Amniotic stem cell (primary cell): Measurements from ENCODE around the gene RADX.

Experiments
- DNase-seq: peaks from one replicate; lab custom pipeline; 2025; lab: John Stamatoyannopoulos, UW

RADX gene

DNA sequence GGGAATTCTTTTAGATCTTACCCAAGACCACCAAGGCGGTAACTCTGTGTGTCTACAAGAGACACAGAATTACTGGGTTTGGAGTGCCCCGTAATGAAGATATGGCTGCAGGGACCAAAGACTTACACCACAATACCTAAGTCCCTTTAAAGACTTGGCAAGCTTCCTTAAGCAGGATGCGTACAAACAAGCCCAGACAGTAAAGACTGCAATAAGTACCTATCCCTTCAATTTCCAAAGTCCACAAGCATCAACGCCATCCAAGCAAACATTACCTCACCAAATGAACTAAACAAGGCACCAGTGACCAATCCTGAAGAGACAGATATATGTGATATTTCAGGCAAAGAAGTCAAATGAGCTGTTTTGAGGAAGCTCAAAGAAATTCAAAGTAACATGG, 72.4 kb downstream of the RADX start:
- DNase-seq = no peak

DNA sequence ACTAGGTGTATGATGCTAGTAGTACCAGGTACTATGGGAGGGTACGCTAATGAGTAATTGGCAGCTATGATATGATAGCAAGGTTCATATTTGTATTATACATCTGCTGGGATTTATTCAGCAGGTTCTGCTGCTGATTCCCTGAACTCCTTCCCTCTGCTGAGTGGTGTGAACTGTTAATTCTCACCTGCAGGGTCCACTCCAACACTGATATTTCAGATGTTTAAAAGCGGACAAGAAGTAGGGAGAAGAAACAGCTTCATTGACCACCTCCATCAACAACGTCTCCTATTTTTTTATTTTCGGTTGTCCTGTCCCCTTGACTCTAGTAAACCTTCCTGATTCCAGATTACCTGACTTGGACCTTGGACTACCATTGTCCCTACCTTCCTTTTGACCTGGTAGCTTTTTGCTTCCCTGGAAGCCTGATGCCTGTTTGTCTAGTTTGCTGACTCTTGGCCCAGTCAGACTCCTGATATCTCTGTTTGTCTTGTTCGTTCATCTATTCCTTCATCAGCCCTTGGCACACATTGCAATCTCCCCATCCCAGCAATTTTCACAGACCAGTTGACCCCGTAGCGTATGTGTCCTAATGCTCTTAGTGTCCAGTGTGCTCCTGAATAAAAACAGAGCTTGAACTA, 80.8 kb downstream of the RADX start:
- no peak for DNase-seq

DNA sequence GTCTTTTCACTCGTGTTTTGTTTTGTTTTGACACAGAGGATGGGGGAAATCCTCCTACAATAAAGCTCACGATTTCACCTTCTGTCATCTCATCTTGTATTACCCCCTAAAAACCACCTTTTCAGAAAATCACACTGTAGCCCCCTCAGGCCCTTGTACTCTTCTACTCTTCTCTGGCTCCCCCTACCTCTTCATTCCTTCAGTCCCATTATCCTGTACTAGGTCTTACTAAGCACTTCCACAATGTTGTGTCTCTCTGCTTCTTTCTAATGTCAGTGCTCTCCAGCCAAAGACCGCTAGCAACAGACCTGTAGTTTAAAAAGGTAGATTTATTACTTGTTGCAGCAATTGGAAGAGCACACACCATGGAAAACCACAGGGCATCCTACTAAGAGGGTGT, 84.7 kb downstream of the RADX start:
- DNase-seq = no peak

DNA sequence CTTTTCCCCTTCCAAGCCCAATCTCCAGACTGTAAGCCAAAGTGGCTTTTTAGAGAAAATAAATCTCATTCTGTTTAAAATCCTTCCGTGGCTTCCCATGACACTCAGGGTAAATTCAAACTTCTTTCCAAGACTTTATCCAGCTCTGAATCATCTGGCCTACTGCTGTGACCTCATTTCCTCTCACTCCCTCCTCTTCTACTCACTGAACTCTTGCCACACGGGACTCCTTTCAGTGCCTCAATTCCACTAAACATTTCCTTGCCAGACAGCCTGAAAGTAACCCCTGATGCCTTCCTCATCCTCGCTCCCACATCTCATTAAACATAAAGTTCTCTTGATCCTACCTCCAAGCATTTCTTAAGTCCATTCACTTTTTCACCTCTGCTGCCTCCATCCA, 86.9 kb downstream of the RADX start:
- no peak for DNase-seq

DNA sequence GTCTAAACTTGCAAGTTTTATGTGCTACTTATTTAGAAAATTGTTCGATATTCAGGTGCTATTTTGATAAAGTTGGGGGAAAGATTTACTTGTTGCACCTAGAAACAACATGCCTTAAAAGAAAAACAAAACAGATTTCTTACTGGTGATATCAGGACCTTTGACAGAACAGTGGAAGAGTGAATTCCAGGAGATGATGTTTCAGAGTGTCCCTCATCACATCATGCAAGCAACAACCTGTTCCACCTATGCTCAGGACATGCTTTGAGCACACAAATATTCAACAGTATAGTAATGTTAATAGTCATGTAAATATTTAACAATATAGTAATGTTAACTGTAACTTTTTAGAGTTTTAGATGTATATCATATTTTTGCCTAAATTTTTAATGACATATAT, 90.9 kb downstream of the RADX start:
- DNase-seq = no peak

DNA sequence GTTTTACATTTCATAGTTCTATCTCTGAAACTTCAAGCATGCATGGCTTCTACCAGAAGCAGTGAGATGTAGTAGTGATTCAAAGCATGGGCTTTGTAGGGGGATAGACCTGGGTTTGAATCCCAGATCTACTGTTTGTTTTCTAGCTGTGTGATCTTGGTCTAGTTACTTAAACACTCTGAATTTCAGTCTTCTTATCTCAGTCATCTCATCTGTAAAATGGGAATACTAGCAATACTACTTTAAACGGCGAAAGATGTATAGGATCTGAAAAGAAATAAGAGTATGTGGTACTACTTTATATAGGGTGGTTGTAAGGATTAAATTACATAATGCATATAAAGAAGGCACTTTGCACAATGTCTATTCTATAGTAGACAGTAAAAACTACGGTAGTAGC, 94.7 kb downstream of the RADX start:
- no peak for DNase-seq

DNA sequence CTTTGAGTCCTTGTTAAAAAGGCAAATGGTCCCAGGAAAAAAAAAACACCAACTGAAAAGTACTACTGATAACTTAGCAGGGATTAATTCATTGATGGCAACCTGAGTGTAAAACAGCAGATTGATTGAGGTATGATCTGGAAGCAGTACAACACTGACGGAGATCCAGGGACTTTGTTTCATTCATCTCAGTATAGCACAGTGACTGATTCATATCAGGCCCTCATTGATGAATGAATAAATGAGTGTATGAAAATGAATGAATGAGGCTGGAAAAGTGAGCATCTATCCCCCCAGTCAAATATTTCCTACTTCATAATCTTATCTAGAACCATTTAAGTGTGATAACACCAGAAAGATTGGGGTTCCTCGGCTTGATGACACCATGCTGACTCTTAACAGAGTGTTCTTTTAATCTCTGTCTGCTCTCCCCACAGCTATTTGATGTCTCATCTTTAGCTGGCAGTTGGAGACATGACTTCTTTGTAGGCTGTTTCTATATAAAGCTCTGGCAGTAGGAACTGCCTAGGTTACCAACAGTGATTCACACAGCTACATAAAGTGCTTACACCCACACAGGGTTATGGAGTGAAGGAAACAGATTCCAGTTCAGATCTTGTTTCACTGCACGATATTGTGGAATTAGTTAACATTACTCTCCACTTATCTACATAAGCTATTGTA, 96.1 kb downstream of the RADX start:
- peak; percentile 17 for DNase-seq

DNA sequence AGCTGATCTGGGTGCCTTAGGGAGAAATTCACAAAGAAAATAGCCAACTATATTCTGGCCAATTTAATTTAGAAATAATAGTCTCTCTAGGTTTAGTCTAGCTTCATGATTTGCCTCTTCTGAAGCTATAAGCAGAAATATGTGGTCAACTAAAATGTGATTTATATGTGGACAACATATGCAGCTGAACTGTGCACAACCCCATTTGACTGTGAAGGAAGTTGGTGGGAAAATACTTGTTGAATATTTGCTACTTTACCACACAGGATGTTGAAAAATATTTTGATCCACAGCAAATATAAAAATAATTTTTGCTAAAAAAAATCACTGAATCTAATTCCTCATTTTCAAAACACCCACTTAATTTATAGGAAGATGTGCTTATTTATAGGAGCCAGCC, 99.0 kb downstream of the RADX start:
- DNase-seq = no peak

DNA sequence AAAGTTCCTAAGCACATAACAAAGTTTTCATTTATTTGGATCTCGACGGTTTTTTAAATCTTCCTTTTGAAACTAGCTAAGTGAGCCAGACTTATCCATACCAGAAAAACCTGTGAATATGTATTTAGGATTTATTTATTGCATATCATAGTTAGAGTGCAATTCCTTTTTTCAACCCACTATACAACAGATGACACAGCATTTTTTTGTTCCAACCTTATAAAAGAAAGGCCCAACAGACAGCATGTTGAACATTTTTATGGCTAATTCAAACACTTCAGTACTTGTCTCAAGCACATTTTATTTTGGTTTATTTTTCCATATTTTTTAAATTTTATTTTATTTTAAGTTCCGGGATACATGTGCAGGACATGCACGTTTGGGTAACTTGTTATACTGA, 99.6 kb downstream of the RADX start:
- DNase-seq = no peak

DNA sequence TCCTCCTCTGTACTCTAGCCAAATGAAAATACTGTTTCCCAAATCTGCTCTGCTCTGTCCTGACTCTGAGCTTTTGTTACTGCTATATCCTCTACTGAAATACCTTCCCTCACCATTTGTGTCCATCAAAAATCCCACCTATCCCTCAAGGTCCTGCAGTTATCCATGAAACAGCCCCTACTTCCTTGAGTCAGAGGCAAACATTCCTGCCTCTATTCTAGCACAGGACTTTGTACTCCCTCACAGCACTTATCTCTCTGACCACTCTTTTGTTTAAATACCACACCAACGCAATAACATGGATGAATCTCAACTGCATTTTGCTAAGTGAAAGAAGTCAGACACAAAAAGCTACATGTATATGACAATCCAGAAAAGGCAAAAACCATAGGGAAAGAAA, 104.2 kb downstream of the RADX start:
- DNase-seq = no peak

DNA sequence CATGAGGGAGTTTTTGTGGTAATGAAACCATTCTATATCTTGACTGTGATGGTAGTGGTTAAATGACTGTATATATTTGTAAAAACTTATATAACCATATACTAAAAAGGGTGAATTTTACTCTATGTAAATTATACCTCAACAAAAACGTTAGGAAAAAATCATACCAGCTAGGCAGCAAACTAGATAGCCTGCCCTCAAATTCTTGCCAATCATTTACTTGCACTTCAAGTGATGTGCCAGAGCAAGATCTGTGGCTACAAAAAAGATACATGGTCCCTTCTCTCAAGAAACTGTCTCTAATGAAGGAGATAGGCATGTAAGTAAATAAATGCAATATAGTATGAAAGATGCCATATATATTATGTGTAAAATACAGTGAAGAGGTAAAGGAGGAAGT, 104.7 kb downstream of the RADX start:
- no peak for DNase-seq

DNA sequence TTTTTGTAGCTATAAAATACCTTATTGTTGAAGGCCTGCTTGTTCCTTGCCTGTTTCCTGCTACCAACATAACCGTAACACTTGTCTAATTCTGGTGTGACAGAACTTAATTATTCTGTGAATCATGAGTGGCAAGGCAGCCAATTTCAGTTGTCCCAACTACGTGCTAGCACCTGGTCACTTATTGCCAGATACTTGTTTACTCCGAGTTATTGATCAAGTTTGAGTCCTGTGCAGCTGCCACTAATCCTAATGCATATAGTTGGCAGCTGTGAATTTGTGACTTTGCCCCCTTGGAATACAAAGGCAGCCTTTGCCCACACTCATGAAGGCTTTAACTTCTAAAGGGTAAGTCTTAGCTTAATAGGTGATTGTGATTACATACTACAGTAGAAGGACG, 106.9 kb downstream of the RADX start:
- no peak for DNase-seq

DNA sequence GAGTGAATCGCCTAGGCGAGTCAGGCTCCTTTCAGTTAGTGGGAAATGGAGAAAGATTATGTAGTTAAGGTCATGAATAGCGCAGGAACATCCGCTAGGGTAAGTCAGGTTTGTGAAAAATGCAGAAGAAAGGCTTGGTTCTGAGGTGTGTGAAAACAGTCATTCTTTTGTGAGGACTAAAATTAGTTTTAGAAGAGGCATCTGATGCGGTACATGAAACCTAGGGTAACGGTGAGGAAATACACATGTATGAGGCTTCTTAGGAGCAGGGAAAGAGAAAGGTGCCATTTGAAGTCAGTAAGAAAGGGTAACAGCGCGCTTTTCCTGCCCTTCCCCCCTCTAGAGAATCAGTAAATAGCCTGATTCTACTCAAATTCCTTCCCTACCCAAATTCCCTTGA, 114.2 kb downstream of the RADX start:
- DNase-seq = no peak

DNA sequence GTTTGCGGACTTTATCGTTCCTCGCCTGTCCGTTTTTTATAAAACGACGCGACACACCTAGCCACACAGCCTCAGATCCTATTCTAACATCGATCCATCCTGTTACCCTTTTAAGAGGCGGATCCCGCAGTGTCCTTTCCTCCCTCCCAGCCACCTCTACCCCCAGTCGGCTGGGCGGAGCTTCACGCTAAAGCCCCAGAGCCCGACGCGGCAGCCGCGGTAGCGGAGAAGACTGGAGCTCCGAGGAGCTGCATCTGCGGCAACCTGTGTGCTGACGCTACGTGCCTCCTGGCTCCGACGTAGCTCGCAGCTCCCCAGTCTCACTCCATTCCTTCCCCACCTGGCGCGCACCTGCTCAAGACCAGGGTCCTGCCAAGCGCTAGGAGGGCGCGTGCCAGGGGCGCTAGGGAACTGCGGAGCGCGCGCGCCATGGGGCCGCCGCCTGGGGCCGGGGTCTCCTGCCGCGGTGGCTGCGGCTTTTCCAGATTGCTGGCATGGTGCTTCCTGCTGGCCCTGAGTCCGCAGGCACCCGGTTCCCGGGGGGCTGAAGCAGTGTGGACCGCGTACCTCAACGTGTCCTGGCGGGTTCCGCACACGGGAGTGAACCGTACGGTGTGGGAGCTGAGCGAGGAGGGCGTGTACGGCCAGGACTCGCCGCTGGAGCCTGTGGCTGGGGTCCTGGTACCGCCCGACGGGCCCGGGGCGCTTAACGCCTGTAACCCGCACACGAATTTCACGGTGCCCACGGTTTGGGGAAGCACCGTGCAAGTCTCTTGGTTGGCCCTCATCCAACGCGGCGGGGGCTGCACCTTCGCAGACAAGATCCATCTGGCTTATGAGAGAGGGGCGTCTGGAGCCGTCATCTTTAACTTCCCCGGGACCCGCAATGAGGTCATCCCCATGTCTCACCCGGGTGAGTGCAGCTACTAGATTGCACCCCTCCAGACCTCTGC, 115.0 kb downstream of the RADX start, which contains the start of gene RNF128:
Gene RNF128 (plus strand): TSS at position 217 of the 953 bp plus-strand sequence. CDS start 213 bp downstream, at position 430.
- no peak for DNase-seq

DNA sequence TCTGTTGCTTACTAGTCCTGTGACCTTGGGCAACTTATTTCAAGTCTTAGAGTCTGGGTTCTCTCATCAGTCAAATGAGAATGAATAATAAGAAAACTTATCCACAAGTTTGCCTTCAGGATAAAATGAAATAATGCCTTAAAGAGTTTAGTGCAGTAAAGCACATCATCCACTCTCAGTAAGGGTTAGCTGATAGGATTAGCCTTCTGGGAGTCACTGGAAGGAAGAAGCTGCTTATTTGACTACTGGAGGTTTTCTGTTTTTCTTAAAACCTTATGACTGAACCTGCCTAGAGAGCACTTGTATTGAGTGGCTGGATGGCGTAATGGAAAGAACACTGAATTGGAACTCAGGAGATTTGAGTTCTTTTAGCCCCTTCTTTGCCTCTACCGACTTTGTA, 116.6 kb downstream of the RADX start:
- DNase-seq = no peak
